ENCODE data around the gene EPHB4.
"Not testable (repeated sequence)": the region's sequence is repeated elsewhere in the genome, so short reads cannot be mapped to it uniquely, and the experiment has no call there.

EPHB4 gene

DNA sequence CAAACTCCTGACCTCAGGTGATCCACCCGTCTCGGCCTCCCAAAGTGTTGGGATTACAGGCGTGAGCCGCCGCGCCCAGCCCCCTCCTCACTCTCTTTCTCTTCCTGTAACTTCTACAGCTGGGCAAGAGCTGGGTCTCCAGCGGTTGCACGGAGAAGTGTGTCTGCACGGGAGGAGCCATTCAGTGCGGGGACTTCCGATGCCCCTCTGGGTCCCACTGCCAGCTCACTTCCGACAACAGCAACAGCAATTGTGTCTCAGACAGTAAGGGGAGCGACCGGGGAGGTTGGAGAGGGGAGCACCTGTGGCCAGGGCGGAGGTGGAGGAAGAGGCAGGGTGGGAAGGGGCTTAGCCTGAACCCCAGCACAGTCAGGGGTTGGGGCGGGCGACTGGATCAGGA, 41.4 kb downstream of the EPHB4 start:
- DNase-seq (ENCODE audit: low read depth), result no peak

DNA sequence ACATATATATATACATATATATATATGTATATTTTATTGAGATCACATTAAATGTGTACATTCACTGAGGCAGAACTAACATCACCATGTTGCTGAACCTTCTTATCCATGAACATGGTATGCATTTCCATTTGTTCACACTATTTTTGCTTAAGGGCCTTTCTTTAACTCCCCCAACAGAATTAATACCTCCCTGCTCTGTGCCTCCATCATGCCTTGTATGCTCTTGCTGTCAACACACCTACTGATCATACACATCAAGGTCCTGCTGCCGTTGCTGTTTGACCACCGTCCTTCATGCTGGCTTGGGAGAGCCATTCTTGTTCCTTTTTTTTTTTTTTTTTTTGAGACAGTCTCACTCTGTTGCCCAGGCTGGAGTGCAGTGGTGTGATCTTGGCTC, 43.5 kb downstream of the EPHB4 start:
- DNase-seq (ENCODE audit: low read depth), result no peak

DNA sequence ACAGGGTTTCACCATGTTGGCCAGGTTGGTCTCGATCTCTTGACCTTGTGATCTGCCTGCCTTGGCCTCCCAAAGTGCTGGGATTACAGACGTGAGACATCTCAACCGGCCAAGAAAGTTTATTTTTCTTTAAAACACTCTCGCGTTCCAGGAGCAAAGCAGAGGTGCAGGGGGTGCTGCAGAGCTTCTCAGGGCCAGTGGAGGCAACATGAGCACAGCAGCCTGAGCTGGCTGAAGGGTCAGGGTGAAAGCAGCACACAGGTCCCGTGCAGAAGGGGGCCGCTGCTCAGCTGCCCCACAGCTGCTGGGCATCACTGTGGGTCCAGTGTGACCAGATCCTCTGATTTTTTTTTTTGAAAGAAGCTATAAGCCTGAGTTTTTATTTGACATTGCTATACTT, 46.1 kb downstream of the EPHB4 start:
- DNase-seq (ENCODE audit: low read depth), result no peak

DNA sequence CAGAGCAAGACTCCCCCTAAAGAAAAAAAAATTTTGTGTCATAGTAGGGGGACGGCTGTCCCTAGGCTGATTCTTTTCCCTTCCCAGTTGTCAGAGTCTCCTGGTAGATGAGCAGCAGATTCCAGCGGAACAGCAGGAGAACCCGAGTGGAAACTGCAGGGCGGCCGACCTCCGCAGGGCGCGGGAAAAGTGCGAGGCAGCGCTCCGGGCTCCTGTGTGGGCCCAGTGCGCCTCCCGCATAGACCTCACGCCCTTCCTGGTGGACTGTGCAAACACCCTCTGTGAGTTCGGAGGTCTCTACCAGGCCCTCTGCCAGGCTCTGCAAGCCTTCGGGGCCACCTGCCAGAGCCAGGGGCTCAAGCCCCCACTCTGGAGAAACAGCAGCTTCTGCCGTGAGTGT, 48.0 kb downstream of the EPHB4 start:
- DNase-seq (ENCODE audit: low read depth), result no peak

DNA sequence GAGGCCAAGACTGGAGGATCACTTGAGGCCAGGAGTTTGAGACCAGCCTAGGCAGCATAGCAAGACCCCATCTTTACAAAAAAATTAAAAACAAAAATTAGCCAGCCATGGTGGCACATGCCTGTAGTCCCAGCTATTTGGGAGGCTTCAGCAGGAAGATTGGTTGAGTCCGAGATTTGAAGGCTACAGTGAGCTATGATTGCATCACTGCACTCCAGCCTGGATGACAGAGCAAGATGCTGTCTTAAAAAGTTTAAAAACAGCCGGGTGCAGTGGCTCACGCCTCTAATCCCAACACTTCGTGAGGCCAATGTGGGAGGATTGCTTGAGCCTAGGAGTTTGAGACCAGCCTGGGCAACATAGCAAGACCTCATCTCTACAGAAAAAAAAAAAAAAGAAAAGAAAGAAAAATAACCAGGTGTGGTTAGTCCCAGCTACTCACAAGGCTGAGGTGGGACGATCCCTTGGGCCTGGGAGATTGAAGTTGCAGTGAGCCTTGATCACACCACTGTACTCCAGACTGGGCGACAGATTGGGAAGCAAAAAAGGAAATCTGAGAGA, 49.2 kb downstream of the EPHB4 start:
- DNase-seq (ENCODE audit: low read depth), result no peak

- DNase-seq (ENCODE audit: low read depth), result no peak
Observed at GRCh38 chr7:100773491-100773890, 53.8 kb downstream of the EPHB4 start.

DNA sequence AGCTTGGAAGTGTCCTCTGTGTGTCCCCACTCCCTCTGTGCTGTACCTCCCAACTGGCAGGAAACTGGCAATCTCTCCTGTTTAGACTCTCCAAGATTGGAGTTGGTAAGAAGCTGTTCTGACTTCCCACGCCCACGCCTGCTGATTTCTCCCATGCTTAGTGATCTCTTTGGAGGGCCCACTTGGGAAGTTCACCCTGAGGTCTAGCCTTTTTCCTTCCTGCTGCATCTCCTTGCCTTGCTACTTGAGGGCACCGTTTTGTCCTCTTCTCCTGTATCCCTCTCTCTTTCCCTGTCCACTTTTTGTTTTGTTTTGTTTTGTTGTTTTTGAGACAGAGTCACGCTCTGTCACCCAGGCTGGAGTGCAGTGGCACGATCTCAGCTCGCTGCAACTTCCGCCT, 58.5 kb downstream of the EPHB4 start:
- DNase-seq (ENCODE audit: low read depth), result no peak

GRCh38 chr7:100765250-100765649, 62.1 kb downstream of the EPHB4 start:
- DNase-seq (ENCODE audit: low read depth), result no peak

GRCh38 chr7:100764841-100765240, 62.5 kb downstream of the EPHB4 start:
- DNase-seq (ENCODE audit: low read depth), result no peak

- no peak for DNase-seq (ENCODE audit: low read depth)
Observed at GRCh38 chr7:100763556-100764140, 63.7 kb downstream of the EPHB4 start.

DNA sequence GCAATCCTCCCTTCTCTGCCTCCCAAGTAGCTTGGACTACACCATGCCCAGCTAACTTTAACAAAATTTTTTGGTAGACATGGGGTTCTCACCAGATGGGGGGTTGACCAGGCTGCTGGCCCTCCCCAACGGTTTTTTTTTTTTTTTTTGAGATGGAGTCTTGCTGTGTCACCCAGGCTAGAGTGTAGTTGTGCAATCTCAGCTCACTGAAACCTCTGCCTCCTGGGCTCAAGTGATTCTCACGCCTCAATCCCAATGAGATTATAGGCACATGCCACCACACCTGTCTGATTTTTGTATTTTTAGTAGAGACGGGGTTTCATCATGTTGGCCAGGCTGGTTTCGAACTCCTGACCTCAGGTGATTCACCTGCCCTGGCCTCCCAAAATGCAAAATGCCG, 64.5 kb downstream of the EPHB4 start:
- DNase-seq (ENCODE audit: low read depth), result not testable (repeated sequence)

GRCh38 chr7:100759357-100760171, 67.8 kb downstream of the EPHB4 start:
- DNase-seq (ENCODE audit: low read depth), result no peak

GRCh38 chr7:100753750-100754149, 73.6 kb downstream of the EPHB4 start:
- DNase-seq (ENCODE audit: low read depth), result no peak

DNA sequence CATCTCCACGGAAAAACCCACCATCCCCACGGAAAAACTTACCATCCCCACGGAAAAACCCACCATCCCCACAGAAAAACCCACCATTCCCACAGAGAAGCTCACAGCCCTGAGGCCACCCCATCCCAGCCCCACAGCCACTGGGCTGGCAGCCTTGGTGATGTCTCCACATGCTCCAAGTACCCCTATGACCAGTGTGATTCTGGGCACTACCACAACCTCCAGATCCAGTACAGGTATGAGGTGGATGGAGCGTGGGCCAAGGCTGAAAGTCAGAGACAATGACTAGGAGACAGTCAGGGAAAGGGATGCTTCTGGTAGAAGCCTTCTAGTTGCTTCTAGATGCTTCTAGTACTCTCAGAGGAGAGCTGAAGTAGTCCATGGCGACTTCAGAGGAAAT, 74.3 kb downstream of the EPHB4 start:
- DNase-seq (ENCODE audit: low read depth), result no peak

Data from stimulated activated CD8-positive, alpha-beta memory T cell treated with anti-CD3 and anti-CD28 coated beads, Interleukin-12 subunit alpha, Interleukin-12 subunit beta, amount 100 ng/mL, for 1 hour (primary cell).